Measurements from ENCODE around the gene PSMD2. TPM values are rescaled to one million over a fixed set of nuclear protein-coding genes. Genes with fewer than 3 reads are reported as not detected.

Gene PSMD2
- total and polyA plus RNA-seq, 2 donors (not counting 3 experiments of a cell fraction or from before 2014, with no cell fraction given): 414 to 435 TPM

DNA sequence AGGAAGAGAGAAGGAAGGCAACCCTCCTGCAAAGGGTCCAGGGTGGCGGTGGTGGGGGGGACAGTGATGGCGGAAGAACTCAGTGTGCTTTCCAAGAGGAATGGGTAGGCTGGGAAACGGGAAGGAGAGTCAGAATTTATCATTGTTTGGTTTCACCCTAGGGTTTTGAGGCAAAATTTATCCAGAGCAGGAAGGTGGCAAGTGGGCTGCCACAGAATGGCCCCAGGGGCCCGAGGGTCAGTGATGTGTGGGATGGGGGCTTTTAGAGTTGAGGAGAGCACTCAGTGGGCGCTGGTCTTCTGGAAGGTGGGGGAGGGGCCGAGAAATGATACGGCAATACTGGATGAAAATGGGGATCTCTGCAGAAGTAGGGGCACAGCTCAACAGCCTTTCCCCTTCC, 38.9 kb downstream of the PSMD2 start:
- Histone ChIP-seq H3K79me2 (ENCODE audit: control insufficient read depth, insufficient read depth, low read length) (peaks cover 44% of the 10 kb centered on the region), H3K27ac (ENCODE audit: insufficient read depth, low read depth, low read length) (peak overlapping the region; percentile 99), H3K4me1 (ENCODE audit: control insufficient read depth, extremely low read depth, insufficient read depth, low read length) (peaks cover 64% of the 10 kb centered on the region), H3K36me3 (ENCODE audit: control insufficient read depth in 2 of 2, extremely low read depth in 1 of 2, insufficient read depth in 2 of 2, low read length in 2 of 2) (peaks cover 10 to 24% of the 10 kb centered on the region in 2 experiments), H3K9ac (replicated peaks; ENCODE audit: extremely low read depth, insufficient read depth, low read length) (peak overlapping the region; percentile 60), H3K4me3 (replicated peaks in 1 of 3; ENCODE audit: insufficient read depth in 1 of 3, low read depth in 1 of 3, low read length in 3 of 3) (peak overlapping the region in 1 of 3 experiments; percentile 21), H2AFZ (ENCODE audit: low read depth, low read length) (peak overlapping the region; percentile 24), H3K4me2 (ENCODE audit: insufficient read depth, low read length) (peak overlapping the region; percentile 73), H3K9me3 (replicated peaks; ENCODE audit: control insufficient read depth, insufficient read depth, low read length) (no peaks in the 10 kb centered on the region), H3K9me1 (replicated peaks; ENCODE audit: control insufficient read depth, extremely low read depth, insufficient read depth, low read length) (no peaks in the 10 kb centered on the region), H4K20me1 (replicated peaks; ENCODE audit: control insufficient read depth, extremely low read depth, insufficient read depth, low read length) (no peaks in the 10 kb centered on the region), H3K27me3 (ENCODE audit: control insufficient read depth in 2 of 2, insufficient read depth in 2 of 2, low read length in 2 of 2) (no peaks in the 10 kb centered on the region)
- DNase-seq (ENCODE audit: low read depth, low spot score): no peak
- ChIA-PET CTCF (interaction anchor here (1.0 to 2.2 kb wide), 11 partner anchors 9 to 176 kb away, joined by 3 to 7 read pairs (median 4); partner anchors contain the start of genes CLCN2 and POLR2H), POLR2A (no interaction called here)
- dilution Hi-C loops (cut with MboI; ENCODE audit: extremely low pct_ligation_motif_present, low sequenced_read_pairs): no loop called here
- FAIRE-seq: no peak
- TF ChIP-seq EZH2 (IDR thresholded peaks at IDR 0.05; ENCODE audit: borderline replicate concordance, low read depth, low read length, severe bottlenecking) (no peak), MYC (IDR thresholded peaks at IDR 0.05; ENCODE audit: low read depth, low read length) (no peak)
- TF ChIP-seq, protein P1, sequence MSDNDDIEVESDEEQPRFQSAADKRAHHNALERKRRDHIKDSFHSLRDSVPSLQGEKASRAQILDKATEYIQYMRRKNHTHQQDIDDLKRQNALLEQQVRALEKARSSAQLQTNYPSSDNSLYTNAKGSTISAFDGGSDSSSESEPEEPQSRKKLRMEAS (IDR thresholded peaks at IDR 0.05; ENCODE audit: insufficient read depth, insufficient read length): no peak
- TSS peak; percentile 46 for BruUV-seq (replicated peaks)
- intact Hi-C loops (cut with micrococcal nuclease): loop anchor here (1.0 to 10.0 kb wide), 2 partner anchors 24 to 1597 kb away; partner anchors contain the start of gene TRA2B

DNA sequence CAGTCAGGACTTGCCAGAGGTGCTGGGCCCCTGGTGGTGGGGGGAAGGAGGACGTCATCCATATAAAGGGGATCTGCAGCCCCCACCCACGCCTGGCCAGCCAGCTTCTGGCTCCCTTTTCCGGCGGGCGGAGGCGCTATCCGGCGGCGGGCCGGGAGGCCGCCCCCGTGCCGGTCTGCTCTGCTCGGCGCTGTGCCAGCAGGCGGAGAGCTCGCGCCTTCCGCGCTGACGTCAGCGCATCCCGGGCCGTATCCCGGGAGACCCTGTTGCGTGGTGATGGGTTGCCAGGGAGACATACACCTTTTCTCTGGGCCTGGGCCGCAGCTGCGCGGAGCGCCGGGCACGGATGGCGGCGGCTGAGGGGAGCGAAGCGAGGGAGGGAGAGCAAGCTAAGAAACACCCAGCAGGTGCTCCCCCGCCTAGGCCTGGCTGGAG, 39.5 kb downstream of the PSMD2 start:
- Histone ChIP-seq H3K27ac (ENCODE audit: insufficient read depth, low read depth, low read length) (peak overlapping the region; percentile 99), H3K36me3 (ENCODE audit: control insufficient read depth in 2 of 2, extremely low read depth in 1 of 2, insufficient read depth in 2 of 2, low read length in 2 of 2) (peaks cover 6 to 26% of the 10 kb centered on the region in 2 experiments), H3K4me3 (replicated peaks in 1 of 3; ENCODE audit: insufficient read depth in 1 of 3, low read depth in 1 of 3, low read length in 3 of 3) (peak overlapping the region in 2 of 3 experiments; percentile 4 to 21), H2AFZ (ENCODE audit: low read depth, low read length) (peak overlapping the region; percentile 24), H3K79me2 (ENCODE audit: control insufficient read depth, insufficient read depth, low read length) (peaks cover 39% of the 10 kb centered on the region), H3K9me1 (replicated peaks; ENCODE audit: control insufficient read depth, extremely low read depth, insufficient read depth, low read length) (no peaks in the 10 kb centered on the region), H3K4me1 (ENCODE audit: control insufficient read depth, extremely low read depth, insufficient read depth, low read length) (peaks cover 58% of the 10 kb centered on the region), H3K9ac (replicated peaks; ENCODE audit: extremely low read depth, insufficient read depth, low read length) (peak overlapping the region; percentile 60), H3K9me3 (replicated peaks; ENCODE audit: control insufficient read depth, insufficient read depth, low read length) (no peaks in the 10 kb centered on the region), H3K27me3 (ENCODE audit: control insufficient read depth in 2 of 2, insufficient read depth in 2 of 2, low read length in 2 of 2) (no peaks in the 10 kb centered on the region), H4K20me1 (replicated peaks; ENCODE audit: control insufficient read depth, extremely low read depth, insufficient read depth, low read length) (no peaks in the 10 kb centered on the region), H3K4me2 (ENCODE audit: insufficient read depth, low read length) (peak overlapping the region; percentile 73)
- POLR2A ChIA-PET: no interaction called here
- DNase-seq (ENCODE audit: low read depth, low spot score): peak; percentile 84
- no peak for TF ChIP-seq GATA2 (IDR thresholded peaks at IDR 0.05; ENCODE audit: insufficient read depth, insufficient read length, low read depth, low read length)
- TF ChIP-seq JUN (IDR thresholded peaks at IDR 0.05; ENCODE audit: borderline replicate concordance, insufficient read depth, insufficient read length, low read depth): no peak
- TF ChIP-seq POLR2AphosphoS5 (IDR thresholded peaks at IDR 0.05; ENCODE audit: insufficient read depth, low read depth, low read length): peak; percentile 56
- no peak for TF ChIP-seq MYC (IDR thresholded peaks at IDR 0.05; ENCODE audit: low read depth, low read length)
- TF ChIP-seq FOS (IDR thresholded peaks at IDR 0.05; ENCODE audit: borderline replicate concordance, insufficient read depth, low read length): no peak
- TF ChIP-seq, protein P2, sequence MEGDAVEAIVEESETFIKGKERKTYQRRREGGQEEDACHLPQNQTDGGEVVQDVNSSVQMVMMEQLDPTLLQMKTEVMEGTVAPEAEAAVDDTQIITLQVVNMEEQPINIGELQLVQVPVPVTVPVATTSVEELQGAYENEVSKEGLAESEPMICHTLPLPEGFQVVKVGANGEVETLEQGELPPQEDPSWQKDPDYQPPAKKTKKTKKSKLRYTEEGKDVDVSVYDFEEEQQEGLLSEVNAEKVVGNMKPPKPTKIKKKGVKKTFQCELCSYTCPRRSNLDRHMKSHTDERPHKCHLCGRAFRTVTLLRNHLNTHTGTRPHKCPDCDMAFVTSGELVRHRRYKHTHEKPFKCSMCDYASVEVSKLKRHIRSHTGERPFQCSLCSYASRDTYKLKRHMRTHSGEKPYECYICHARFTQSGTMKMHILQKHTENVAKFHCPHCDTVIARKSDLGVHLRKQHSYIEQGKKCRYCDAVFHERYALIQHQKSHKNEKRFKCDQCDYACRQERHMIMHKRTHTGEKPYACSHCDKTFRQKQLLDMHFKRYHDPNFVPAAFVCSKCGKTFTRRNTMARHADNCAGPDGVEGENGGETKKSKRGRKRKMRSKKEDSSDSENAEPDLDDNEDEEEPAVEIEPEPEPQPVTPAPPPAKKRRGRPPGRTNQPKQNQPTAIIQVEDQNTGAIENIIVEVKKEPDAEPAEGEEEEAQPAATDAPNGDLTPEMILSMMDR (IDR thresholded peaks at IDR 0.05; ENCODE audit: extremely low read depth in 1 of 2, insufficient read depth in 1 of 2, low read depth in 1 of 2, low read length in 2 of 2): peak in 1 of 2 donors; percentile 28
- no peak for TF ChIP-seq EZH2 (IDR thresholded peaks at IDR 0.05; ENCODE audit: borderline replicate concordance, low read depth, low read length, severe bottlenecking)
- TF ChIP-seq, protein P1 (IDR thresholded peaks at IDR 0.05; ENCODE audit: insufficient read depth, insufficient read length): peak; percentile 40
- peak; percentile 27 for TF ChIP-seq POLR2A (IDR thresholded peaks at IDR 0.05; ENCODE audit: low read depth, low read length)
- BruUV-seq (replicated peaks): no TSS peak
- FAIRE-seq: peak; percentile 87
- CTCF ChIA-PET: interaction anchor here (1.0 to 2.2 kb wide), 8 partner anchors 8 to 33 kb away, joined by 3 to 7 read pairs (median 4); partner anchors contain the start of genes CLCN2 and POLR2H
- intact Hi-C loops (cut with micrococcal nuclease) (loop anchor here (1.0 to 10.0 kb wide), 2 partner anchors 24 to 1596 kb away; partner anchors contain the start of gene TRA2B), dilution Hi-C loops (cut with MboI; ENCODE audit: extremely low pct_ligation_motif_present, low sequenced_read_pairs) (no loop called here)

Data from endothelial cell of umbilical vein (primary cell).